ENCODE data around the gene MAGI2.

The MAGI2 gene

DNA sequence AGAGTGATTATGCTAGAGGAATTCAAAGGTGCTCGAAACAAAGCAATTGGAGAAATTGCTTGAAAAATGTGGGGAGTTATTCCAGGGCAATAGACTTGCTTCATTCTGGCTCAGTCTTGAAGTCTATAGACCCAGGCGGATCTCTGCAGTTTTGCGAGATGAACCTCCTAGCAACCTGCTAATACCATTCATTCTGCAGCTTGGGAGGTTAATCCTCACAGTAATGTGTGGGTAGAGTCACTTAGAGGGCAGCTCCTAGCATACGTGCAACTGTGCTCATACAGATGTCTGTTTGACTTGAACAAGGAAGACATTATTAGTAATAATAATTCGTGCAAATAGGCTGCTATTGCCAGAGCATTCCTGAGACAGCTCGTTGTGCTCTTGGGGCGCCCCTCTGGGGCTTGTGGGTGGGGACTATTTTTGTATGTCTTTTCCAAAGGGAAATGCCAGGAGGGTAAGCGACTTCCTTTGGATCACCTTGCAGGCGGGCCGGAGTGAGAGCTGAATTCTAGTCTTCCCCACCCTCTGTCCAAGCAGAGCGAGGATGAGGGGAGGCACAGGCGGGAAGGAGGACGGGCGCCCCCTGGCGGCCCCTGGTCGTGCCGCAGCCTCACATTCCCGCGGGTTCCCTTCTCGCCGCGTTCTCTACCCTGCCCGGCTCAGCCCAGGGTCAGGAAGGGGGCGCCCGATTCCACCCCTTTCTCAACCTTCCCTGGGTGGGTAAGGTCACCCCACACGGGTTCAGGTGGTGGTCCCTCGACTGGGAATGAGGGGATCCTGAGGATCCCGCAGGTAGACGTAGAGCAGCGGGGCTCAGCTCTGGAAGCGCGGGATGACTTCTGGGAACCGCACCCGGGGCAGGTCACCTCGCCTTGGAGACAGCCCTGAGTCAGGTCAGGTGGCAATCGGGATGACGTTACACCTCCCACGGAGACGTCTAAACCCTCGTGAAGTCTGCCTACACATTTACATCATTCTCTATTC lies 1413.4 kb downstream of the MAGI2 start:
- DNase-seq (ENCODE audit: low read depth in 2 of 2), result peak in 1 of 2 donors; percentile 32

- DNase-seq (ENCODE audit: low read depth in 2 of 2), result no peak
Observed at GRCh38 chr7:78038465-78039080, 1414.9 kb downstream of the MAGI2 start.

DNA sequence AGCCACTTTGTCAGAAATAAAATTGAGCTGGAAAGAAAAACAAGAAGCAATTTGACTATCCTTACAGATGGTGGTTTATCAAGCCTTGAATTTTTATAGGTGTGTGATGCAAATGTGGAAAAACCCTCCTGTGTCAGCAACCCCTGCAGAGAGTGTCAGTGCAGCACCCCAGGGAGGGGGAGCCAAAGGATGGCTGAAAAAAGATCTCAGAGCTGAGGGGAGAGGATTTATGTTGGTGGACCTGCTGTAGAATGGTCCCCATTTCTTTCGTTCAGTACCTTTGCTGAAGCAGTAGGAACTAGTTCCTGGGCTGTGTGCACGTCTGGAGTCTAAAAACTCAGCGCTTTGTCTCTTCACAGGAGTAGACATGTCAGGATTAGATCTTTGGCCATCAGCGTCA lies 1415.9 kb downstream of the MAGI2 start:
- DNase-seq (ENCODE audit: low read depth in 2 of 2), result no peak

GRCh38 chr7:78033410-78033809 lies 1420.1 kb downstream of the MAGI2 start:
- DNase-seq (ENCODE audit: low read depth in 2 of 2), result no peak

GRCh38 chr7:78026492-78026891 lies 1427.0 kb downstream of the MAGI2 start:
- no peak for DNase-seq (ENCODE audit: low read depth in 2 of 2)

- DNase-seq (ENCODE audit: low read depth in 2 of 2), result no peak
Observed at GRCh38 chr7:78024591-78024990, 1428.9 kb downstream of the MAGI2 start.

DNA sequence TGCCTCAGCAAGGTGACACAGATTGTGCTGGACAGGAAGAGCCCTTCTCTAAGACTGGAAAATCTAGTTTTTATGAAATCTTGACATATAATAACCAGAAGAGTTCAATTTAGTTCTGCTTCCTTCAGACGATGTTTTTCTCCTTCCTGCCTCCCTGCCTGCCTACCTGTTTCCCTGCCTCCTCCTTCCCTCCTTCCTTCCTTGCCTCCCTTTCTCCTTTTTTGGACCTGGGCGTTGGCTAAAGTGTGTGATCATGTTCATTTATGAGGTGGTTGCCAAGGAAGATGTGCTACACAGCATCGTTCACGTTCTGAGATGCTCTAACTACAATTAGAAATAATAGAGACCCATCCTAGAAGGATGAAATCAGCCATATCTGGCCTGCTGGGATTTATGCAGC lies 1430.3 kb downstream of the MAGI2 start:
- no peak for DNase-seq (ENCODE audit: low read depth in 2 of 2)

DNA sequence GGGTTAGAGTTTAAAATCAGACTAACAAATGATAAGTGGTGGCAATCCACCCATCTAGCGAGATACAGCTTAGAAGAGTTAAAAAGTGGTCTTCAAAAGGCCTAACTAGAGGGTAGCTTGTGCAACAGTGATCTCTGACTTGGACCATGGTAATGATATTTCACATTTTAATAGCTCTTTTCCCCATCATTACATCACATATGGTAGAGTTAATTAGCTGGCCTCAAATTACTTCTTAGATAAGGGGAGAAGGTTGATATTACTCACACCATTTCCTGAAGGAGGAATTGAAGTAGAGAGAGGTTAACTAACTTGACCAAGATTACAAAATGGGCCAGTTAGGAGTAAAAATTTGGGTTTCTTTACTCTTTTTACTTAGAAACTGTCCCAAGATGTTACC lies 1431.3 kb downstream of the MAGI2 start:
- no peak for DNase-seq (ENCODE audit: low read depth in 2 of 2)

- no peak for DNase-seq (ENCODE audit: low read depth in 2 of 2)
Observed at GRCh38 chr7:78020874-78021249, 1432.6 kb downstream of the MAGI2 start.

- no peak for DNase-seq (ENCODE audit: low read depth in 2 of 2)
Observed at GRCh38 chr7:78020136-78020873, 1433.2 kb downstream of the MAGI2 start.

DNA sequence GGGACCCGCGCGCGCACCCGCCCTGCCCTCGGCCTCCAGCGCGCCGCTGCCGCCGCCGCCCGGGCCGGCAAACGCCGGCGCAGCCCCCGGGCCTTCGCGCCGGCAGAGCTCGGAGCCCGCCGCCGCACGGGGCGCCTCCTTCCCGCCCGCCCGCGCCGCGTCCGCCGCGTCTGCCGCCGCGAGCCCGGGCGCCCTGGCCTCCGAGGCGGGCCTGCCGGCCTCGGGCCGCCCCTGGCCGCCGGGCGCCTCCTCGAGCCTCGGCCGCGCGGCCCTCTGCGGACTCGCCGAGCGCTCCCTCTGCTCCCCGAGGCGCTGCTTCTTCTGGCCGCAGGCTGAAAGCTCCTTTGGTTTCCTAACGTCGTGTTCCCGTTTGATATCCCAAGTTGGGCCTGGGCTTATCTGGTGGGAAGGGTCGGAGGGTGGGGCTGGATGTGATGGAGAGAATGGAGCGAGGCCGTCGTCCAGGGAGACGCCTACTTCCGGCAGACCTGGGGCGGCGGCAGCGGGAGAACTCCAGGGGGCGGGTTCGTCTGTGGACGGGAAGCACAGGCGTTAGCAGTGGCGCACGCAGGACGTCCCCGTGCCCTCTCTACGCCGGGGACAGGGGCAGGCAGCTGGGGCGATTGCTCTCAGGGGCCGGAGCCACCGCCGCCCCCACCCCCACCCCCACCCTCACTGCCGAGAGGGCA lies 1433.9 kb downstream of the MAGI2 start:
- peak in 1 of 2 donors; percentile 49 for DNase-seq (ENCODE audit: low read depth in 2 of 2)

DNA sequence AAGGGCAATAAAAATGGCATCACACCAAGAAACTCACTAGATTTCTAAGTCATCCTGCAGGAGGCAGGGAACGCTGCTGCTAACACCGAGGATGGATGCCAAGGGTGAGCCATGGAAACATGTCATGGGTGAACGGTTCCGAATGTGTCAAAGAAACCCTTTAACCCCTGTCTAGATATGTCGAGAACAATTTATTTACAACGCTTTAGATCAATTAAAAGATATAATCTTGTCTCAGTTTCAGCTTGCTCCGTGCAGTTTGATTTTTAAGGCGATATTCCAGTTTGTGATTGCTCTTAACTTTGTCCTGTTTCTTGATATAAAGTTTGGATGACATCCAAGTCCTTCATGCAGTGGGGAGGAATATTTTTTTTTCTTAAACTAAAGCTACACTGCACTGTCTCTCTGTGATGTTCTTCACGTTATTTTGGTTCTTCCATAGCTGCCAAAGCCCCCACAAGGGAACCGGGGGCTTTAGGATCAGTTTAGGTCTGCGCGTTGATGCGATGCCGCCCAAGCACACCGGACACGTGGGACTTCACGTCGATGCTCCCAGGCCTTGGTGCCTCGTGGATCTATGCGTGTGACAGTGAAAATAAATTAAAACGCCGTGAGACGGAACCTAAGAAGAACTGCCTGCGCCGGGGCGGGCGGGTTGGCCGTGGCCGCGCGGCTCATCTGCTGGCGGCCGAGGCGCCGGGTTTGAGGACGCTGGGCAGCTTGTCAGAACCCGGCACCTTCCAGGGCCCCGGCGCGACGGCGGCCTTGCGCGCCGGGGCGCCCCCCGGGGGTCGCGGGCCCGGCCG lies 1434.6 kb downstream of the MAGI2 start:
- no peak for DNase-seq (ENCODE audit: low read depth in 2 of 2)

DNA sequence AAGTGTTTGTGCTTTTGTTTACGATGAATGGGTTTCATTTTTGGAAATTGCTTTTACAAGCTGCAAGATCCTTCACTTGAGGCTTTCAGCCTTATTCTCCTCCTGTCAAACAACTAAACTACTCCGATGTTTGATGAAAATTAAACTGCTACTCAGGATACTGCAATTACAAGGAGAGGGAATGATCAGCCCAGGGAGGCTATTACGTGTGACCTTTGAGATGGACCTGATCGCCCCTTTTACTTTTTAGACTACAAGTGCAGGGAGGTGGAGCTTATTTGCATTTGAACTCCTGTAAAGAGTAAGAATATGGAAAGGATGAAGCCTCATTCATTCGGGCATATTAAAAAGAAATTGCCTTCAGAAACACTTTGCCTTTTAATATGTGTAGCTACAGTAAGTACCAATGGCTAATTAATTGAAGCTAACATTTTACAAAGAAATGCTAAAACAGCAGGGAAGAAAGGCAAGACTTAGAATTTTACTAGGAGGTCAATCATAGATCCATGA lies 1435.8 kb downstream of the MAGI2 start:
- no peak for DNase-seq (ENCODE audit: low read depth in 2 of 2)

- DNase-seq (ENCODE audit: low read depth in 2 of 2), result no peak
Observed at GRCh38 chr7:78015574-78016260, 1437.8 kb downstream of the MAGI2 start.

GRCh38 chr7:78014401-78014800 lies 1439.1 kb downstream of the MAGI2 start:
- no peak for DNase-seq (ENCODE audit: low read depth in 2 of 2)

- no peak for DNase-seq (ENCODE audit: low read depth in 2 of 2)
Observed at GRCh38 chr7:78013386-78013785, 1440.1 kb downstream of the MAGI2 start.

DNA sequence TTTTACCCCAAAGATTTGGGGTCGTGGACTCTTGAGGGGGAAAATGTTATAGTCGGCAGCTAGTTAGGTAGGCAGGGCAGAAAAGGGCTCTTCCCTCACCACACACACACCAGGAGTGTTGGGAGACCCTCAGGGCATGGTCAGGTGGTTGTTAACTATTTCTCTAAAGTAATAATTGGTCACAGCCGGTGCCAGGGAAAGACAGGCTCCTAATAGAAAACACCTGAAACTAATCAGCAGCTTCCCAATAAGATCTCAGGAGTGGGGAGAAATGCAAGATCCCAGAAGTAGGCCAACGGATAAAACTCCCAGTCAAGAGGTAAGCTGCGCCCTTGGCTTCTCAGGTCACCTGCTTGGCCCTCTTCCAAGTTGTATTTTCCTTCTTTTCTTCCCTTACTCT lies 1441.8 kb downstream of the MAGI2 start:
- DNase-seq (ENCODE audit: low read depth in 2 of 2), result no peak

DNA sequence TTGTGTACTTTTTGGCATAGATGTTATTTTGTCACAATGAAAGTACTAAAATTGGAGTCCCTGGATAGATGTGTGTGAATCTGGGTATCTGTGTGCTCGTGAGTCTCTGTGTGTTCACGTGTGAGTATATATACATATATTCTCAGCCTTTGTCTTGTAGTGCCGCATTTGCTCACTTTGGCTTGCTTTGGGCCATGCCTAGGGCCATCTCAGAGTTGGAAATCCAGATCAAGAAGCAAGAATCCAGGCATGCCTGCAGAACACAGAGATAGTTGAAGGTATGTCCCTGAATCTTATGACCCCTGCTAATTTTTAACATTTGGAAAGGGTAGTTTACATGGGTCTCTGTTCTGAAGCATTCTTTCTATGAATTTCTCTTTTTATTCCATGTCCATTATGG lies 1446.2 kb downstream of the MAGI2 start:
- DNase-seq (ENCODE audit: low read depth in 2 of 2), result no peak

- DNase-seq (ENCODE audit: low read depth in 2 of 2), result no peak
Observed at GRCh38 chr7:78006063-78006755, 1447.3 kb downstream of the MAGI2 start.

GRCh38 chr7:78002715-78003114 lies 1450.8 kb downstream of the MAGI2 start:
- no peak for DNase-seq (ENCODE audit: low read depth in 2 of 2)

All from stimulated activated CD8-positive, alpha-beta memory T cell treated with anti-CD3 and anti-CD28 coated beads, Interleukin-7, amount 100 ng/mL, for 4 hours (primary cell).